ENCODE results near the gene TMIGD2.
"Not testable (repeated sequence)": the region's sequence is repeated elsewhere in the genome, so short reads cannot be mapped to it uniquely, and the experiment has no call there.

The TMIGD2 gene

DNA sequence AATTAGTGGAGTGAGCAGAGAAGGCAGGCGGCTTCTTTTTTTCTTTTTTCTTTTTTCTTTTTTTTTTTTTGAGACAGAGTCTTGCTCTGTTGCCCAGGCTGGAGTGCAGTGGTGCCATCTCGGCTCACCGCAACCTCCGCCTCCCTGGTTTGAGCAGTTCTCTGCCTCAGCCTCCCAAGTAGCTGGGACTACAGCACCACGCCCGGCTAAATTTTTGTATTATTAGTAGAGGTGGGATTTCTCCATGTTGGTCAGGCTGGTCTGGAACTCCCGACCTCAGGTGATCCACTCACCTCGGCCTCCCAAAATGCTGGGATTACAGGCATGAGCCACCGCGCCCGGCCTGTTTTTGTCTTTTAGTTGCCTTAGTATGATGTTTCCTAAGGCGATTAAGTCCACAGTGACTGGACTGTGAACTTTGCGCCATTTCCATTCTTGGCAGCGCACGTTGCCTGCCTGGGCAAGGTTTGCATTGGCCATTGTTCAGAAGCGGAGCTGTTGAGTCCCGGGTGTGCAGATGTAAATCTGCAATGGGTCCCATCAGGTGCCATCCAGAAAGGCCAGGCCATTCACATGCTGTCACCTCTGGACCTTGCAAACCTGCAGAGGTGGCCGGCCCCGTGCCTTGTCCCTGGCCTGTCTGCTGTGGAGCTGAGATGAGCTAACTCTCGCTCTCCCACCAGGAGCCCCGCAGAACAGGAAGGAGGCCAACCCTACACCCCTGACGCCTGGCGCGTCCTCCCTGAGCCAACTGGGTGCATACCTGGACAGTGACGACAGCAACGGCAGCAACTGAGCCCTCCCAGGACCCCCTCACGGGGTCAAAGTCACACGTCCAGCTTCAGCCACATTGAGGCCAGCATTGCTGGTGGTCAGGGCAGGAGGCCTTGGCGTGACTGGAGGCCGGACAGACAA lies 34.0 kb downstream of the TMIGD2 start:
- DNase-seq (ENCODE audit: low spot score) = no peak

DNA sequence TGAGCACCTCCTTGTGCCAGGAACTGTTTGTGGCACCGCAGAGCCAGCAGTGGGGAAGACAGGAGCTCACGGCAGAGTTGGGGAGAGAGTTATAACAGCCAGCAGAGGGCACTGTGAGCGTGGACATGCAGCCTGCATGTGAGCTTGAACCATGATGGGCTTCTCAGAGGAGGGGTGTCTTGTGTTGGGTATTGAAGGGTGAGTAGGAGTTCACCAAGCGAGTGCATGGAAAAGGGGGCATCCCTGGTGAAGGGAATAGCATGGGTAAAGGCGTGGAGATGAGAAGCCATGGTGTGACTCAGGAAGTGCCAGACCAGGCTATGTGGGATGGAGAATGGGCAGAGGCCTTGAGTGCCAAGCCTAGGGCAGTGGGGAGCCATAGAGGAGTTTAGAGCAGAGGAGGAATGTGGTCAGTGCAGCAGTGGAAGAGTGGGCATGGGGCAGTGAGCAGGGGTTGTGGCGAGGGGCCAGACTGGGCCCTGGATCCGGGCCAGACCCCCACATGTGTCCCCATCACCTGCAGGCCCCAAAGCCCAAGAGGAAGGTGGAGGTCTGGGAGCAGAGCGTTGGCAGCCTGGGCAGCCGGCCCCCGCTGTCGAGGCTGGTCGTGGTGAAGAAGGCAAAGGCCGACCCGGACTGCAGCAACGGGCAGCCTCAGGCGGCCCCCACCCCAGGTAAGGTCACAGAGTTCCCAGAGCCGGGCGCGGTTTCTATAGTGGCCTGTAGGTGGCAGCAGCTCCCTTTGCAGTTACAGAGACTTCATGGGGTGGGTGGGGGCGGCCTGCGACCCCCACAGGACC lies 34.9 kb downstream of the TMIGD2 start:
- peak; percentile 65 for DNase-seq (ENCODE audit: low spot score)

DNA sequence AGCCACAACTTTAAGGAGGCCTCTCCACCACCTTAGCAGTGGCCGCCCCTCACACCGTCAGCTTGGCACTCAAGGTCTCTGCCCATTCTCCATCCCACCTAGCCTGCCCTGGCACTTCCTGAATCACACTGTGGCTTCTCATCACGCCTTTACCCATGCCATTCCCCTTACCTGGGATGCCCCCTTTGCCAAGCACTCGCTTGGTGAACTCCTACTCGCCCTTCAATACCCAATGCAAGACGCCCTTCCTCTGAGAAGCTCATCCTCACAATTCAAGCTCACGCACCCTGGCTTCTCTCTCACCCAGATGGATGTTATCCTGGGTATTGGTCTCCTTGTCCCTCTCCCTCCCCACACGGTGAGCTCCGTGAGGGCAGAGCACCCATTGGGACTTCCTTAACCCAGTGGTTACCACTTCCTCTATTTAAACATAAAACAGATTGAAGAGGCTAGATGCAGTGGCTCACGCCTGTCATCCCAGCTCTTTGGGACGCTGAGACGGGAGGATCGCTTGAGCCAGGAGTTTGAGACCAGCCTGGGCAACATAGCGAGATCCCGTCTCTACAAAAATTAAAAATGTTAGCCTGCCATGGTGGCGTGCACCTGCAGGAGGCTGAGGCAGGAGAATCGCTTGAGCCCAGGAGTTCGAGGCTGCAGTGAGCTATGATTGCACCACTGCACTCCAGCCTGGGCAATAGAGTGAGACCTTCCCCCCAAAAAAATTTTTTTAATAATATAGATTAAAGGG lies 35.8 kb downstream of the TMIGD2 start:
- no peak for DNase-seq (ENCODE audit: low spot score)

DNA sequence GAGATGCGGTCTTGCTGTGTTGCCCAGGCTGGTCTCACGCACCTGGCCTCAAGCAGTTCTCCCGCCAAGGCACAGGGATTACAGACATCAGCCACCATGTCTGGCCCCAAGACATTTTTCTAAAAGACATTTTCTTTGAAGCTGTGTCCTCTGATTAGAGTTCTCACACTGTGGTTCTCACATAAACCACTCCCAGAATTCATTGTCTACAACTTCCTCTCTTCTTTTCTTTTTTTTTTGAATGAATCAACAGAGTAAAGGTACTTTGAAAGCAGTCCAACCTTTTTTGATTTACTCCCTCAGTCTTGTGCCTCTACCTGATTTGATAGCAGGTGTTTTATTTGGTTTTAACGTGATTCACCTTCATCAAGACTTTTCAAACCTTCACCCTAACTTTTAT lies 37.4 kb downstream of the TMIGD2 start:
- DNase-seq (ENCODE audit: low spot score) = no peak

DNA sequence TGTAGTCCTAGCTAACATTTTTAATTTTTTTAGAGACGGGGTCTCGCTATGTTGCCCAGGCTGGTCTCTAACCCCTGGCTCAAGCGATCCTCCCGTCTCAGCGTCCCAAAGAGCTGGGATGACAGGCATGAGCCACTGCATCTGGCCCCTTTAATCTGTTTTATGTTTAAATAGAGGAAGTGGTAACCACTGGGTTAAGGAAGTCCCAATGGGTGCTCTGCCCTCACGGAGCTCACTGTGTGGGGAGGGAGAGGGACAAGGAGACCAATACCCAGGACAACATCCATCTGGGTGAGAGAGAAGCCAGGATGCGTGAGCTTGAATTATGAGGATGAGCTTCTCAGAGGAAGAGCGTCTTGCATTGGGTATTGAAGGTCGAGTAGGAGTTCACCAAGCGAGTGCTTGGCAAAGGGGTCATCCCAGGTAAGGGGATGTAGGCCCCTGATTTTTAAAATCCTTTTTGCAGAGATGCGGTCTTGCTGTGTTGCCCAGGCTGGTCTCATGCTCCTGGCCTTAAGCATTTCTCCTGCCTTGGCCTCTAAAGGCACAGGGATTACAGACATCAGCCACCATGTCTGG lies 41.5 kb downstream of the TMIGD2 start:
- no peak for DNase-seq (ENCODE audit: low spot score)

DNA sequence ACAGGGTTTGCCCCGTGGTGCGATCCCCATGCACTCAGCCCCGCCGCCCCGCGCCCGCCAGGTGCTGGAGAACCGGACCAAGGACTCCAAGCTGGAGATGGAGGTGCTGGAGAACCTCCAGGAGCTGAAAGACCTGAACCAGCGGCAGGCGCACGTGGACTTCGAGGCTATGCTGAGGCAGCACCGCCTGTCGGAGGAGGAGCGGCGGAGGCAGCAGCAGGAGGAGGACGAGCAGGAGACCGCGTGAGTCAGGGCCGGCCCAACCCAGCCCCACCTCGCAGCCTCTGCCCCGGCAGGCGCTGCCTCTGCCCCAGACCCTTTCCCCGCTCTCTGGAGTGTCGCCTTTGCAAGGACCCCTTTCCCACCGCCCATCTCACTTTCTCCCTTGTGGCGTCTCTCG lies 44.0 kb downstream of the TMIGD2 start:
- no peak for DNase-seq (ENCODE audit: low spot score)

DNA sequence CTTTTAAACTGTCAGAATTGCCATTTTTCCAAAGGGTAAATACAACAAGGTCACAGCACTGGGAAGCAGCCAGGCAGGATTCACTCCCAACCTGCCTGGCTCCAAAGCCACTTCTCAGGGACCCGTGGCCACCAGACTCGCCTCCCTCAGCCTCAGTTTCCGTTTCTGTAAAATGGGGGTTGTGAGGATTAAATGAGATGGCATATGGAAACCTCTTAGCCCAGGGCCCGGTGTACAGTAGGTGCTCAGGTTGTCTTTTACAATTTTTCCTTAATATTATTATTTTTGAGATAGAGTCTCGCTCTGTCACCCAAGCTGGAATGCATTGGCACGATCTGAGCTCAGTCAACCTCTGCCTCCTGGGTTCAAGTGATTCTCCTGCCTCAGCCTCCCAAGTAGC lies 45.2 kb downstream of the TMIGD2 start:
- DNase-seq (ENCODE audit: low spot score) = no peak

DNA sequence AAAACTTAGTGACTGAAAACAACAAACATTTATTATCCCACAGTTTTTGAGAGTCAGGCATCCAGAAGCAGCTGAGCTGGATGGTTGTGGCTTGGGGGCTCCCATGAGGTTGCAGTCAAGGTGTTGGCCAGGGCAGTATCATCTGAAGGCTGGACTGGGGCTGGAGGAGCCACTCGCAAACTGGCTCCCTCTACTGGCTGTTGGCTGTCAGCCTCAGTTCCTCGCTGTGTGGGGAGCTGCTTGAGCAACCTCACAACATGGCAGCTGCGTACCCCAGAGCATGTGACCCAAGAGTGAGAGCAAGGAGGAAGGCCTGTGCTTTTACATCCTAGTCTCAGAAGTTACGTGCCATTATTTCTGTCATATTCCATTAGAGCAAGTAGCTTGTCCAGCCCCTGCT lies 45.6 kb downstream of the TMIGD2 start:
- DNase-seq (ENCODE audit: low spot score) = no peak

DNA sequence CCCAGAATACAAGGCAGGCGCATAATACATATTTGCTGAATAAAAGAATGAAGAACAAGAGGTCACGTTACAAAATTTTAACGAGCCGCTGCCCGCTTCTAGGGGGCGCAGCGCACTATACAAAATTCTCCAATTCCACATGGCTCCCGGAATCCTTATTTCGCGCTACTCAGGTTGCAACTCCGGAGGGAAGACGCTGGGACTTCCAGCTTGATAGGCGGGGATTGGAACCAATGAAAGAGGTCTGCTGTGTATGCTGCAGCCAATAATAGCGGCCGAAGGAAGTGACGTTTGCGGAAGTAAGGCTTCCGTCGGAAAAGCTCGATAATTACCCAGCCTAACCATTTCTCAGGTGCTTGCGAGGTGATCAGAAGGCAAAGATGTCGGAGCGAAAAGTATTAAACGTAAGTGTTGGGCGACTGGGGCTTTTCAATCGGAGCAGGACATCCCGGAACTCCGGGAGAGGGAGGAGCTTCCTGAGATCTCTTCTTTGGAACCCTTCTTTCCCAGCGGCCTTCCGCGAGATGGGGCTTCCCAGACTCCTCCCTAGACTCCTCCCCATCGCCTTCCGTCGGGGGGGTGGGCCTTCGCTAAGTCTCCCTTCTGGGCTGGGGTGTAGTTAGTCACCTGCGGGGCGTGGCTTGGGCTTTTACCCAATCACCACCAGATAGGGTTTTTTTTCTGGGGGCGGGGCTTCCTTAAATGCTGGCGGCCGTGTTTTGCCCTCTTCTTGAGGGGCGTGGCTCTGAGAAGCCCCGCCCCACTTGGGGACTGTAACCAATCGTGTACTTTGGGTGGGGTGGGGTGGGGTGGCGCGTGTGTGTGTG lies 55.2 kb downstream of the TMIGD2 start, which contains the start of gene YJU2:
TSS of gene YJU2 (plus strand) at position 314 of the 827 bp plus-strand sequence. CDS start at position 381, 67 bp downstream.
- peak; percentile 99 for DNase-seq (ENCODE audit: low spot score)

DNA sequence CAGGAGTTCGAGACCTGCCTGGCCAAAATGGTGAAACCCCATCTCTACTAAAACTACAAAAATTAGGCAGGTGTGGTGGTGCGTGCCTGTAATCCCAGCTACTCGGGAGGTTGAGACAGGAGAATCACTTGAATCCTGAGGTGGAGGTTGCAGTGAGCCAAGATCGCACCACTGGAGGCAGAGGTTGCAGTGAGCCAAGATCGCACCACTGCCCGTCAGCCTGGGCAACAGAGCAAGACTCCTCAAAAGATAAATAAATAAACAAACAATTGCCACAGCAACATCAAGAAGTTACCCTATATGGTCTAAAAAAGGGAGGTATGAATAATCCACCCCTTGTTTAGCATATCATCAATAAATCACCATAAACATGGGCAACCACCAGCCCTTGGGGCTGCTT lies 56.3 kb downstream of the TMIGD2 start:
- not testable (repeated sequence) for DNase-seq (ENCODE audit: low spot score)
